GM19324 (cell line): ENCODE measurements around the gene NEGR1.

Experiments used
- ATAC-seq: cut with Tn5 transposase; IDR thresholded peaks from one replicate; pipeline ENCODE4 v1.9.1; 2021; ENCODE audit warnings: mild to moderate bottlenecking, moderate library complexity; ENCODE audit not compliant: unreplicated experiment, low FRiP score

Gene NEGR1

DNA sequence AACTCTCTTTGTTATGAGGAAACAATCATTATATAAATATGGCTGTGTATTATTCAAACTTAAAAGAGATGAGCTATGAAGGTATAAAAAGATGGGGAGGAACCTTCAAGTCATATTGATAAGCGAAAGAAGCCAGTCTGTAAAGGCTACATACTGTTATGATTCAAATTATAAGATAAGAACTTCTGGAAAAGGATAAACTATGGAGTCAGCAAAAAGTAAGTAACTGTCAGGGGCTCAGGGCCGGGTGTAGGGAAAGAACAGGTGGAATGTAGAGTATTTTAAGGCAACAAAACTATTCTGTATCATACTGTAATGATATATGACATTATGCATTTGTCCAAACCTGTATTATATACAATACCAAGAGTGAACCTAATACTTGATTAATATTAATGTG, 628.4 kb downstream of the NEGR1 start:
- no peak for ATAC-seq

DNA sequence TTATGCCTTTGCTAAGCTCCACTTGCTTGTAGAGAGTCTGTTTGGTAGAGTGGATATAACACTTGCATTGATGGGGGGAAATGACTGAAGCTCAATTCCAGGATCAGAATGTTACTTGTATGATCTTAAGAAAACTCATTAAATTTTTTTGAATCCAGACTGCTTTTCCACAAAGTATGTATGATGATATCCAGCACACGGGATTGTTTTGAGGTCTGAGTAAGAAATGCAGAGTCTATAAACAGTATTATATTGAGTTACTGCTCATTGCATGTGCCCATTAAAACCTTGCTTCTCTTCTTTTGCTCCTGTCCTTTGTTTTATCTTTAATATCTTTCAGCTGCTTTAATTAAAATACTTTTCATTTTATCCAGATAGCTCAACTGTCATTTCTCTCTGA, 631.1 kb downstream of the NEGR1 start:
- no peak for ATAC-seq

DNA sequence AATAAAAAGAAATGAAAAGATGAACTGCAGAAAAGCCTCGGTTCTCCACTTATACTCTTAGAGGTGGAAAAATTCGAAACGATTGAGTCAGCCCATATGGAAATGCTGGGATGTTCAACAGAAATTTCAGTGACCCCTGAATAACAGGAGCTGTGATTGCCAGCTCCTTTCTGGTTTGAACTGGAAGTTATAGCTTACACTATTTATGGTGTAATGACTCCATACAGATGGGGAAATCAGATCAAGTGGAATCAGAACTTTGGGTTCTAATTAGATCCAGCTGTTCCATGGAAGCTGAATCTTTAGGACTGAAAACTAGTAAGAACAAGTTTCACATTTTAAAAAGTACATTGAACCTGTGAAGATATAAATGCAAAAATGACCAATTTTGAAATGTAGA, 632.2 kb downstream of the NEGR1 start:
- no peak for ATAC-seq

DNA sequence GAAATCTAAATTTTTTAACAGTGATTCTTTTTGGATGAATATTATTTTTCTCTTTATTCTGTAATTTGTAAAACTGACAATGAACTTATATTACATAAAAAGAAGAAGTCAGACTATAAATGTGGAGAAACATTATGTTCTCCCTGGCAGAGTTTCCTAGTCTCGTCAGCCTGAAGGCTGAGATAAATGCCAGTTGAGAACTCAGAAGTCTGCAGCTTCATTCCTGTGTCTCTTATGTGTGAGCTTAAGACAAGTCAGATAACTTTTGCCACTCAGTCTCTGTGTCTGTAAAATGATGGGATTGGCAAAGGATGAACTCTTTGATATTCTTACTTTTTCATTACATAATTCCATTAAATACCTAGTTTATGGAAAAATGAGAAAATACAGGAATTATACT, 632.7 kb downstream of the NEGR1 start:
- ATAC-seq, result no peak

DNA sequence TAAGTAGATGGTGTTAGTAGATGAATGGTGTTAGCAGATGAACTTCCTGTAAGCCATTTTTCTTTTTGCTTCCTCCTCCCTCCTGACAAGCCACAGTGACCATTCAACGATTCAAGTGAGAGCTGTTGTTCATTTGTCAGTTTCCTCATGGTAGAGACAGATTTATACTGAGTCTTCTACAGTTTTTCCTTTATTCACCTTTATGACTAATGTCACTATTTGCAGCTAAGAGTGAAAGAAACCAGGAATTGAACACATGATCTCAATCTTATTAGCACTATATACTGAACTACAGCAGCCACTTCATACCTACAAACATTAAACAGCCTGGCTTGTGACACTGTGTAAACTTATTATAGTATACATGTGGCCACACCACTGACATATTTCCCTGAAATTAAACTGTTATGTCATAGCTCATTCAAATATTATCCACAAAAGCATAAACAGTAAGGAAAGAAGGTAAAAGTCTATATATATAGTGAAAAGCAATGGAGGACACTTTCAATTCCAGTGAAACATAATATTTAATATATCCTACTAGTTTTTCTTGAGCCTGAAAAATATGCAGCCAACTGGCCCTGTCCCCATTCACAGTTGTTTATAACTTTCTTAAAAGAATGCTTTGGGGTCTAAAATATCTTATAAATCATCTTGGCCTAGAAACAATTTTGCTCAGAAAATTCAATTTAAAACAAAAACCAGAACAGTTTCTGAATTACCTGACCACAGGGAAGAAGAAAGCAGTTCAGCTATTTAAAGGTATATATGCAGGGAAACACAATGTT, 634.6 kb downstream of the NEGR1 start:
- no peak for ATAC-seq

DNA sequence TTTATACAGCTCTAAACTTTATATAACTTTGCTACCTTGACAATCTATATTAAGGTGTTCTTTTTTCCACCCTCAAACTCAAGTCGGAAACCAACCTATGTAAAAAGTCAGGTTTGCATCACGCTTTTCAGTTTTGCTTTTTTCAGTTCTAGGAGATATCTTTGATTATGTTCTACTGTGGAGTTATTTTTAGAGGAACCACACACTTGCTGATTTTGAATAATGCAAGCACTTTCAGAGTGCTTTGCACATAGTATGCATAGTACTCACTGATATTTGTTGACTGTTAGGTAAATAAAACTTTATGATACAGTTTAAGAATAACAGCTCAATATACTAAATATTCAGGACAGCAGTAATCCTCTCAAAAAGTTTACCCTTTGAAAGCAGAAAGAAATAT, 637.3 kb downstream of the NEGR1 start:
- ATAC-seq, result no peak

DNA sequence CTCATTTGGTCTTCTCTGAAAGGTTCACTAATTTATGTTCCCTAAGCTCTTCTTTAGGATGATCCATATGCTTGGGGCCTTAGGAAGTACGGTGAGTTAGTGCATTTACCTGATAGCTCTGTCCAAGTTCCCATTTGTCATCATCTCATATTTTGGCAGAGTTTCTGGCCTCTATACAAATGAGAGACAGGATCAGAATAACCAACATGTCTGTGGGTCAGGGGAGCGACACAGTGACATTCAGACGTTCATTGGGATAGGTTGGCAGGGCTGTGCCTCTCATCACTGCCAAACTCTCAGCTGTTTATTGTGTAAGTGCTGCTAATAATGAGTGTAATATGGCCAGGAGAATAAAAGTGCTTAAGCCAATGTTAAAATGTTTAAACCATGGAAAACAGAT, 640.4 kb downstream of the NEGR1 start:
- ATAC-seq, result no peak

DNA sequence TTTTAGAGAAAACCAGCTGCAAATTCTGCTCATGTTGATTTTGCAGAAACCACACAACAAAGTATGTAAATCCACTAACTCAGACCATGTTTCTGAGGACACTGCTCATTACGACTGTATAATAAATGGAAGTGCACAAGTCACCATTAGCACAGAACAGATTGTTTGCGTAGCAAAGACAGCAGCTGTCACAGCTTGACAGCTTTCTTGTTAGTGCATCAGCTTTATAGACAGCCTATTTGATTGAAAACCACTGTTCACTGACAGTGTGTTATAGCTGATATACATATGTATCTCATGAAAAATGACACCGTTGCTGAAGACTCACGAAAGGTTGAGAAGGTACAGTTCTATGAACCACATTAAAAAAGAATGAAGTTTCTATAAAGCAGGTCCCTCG, 641.3 kb downstream of the NEGR1 start:
- ATAC-seq, result no peak

DNA sequence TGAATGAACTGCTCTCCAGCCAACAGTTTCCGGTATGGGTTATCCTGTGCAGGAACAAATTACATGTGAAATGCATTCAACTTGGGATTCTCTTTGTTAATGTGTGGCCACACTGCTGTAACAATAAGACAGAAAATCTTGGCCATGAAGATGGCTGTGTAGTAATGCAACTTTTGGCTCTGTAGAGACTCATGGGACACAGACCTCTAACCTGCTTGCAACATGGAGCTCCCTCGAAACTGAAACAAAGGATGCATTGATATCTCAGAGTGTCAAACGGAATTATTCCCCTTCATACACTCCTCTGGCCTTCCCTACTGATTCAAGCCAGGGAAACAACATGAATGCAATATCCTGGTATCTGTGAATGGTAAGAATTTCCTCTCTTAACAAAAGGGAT, 642.2 kb downstream of the NEGR1 start:
- ATAC-seq, result no peak

DNA sequence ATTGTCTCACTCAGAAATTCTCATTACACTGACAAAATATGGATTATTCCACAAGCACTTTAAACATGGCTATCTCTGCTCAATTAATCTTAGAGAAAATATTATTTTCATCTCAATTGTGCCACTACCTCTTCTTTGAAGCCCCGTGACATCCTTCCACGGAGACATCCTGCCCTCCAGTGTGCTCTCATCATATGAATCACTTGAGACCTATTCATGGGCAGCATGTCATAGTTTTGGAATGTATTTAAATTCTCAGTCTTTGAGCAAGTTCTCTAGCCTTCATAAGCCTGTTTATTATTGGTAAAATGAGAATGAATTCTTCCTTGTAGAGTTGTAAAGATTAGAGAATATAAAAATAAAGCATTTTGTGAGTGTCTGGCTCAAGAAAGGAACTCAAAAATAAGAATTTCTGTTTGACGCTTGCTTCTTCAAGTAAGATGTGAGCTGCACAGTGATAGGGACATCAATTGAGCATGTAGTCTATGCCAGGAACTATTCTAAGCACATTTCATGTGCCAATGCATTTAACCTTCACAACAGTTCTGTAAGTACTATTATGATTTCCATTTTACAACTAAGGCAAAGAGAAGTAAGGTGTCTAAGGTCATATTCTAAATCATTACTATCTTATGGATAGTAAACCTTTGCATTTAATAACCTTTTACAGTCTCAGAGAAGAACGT, 644.1 kb downstream of the NEGR1 start:
- ATAC-seq, result no peak

DNA sequence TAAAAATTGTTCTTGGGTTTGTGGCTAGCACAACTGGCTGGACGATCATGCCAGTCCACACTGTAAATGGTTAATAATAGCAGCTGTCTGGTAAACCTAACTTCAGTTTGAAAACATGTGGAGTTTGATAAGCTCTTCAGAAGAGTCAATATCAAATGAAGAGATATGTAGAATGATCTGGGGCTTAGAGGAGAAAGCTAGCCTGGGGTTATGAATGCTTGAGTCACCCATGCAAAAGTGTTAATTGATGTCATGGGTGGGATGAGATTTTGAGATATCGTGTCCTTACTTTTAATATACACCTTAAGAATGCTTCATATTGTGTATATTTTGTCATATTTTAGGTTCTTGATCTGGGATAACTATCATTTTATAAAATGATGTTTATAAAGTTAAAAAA, 646.8 kb downstream of the NEGR1 start:
- no peak for ATAC-seq

DNA sequence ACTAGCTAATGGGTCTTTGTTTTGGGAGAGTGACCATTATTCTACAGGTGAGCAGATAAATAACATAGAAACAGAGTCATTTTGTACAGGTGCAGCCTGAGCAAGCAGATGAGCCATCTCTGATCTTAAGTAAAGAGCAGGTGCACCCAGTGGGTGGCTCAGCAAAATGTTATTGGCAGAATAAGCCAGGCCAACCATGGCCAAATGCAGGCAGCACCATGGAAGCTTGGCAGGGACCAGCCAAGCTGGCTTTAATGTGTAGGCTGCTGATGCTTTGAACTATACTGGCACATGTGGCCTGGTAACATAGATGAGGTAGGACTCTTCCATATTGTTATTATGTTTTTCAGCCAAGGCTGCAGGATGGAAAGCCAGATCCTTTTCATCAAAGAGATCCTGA, 648.2 kb downstream of the NEGR1 start:
- no peak for ATAC-seq

DNA sequence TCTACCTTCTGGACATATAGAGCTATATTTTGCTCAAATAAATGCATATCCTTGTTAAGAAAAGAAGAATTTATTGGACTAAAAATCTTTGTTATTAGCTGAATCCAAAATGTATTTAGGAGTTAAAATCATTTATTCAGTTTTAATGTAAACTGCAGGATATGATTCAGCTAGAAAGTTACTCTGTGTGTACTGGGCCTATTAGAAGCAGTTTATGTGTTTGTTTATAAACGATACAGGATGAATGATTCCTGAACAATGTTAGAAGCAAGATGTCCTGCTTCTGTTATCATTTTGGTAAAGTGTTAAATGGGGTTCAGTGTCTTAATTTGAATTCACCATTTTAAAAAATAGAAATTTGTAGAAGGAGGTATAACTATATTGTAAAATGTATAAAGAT, 652.3 kb downstream of the NEGR1 start:
- ATAC-seq, result no peak

DNA sequence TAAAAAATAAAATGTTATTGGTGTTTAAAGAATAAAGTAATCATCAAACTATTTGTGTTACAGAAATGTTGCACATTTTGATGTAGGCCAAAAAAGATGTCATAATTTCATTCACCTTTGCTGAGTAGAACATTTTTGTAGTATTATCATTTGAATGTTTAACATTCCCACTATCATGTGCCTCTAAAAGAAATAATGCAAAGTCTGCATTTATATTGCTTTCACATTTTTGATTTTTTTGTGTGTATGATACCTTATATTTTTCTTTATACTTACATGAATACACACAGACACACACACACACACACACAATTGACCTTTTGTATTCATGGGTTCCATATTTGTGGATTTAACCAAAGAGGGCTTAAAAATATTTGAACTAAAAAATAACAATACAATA, 657.3 kb downstream of the NEGR1 start:
- ATAC-seq, result no peak

DNA sequence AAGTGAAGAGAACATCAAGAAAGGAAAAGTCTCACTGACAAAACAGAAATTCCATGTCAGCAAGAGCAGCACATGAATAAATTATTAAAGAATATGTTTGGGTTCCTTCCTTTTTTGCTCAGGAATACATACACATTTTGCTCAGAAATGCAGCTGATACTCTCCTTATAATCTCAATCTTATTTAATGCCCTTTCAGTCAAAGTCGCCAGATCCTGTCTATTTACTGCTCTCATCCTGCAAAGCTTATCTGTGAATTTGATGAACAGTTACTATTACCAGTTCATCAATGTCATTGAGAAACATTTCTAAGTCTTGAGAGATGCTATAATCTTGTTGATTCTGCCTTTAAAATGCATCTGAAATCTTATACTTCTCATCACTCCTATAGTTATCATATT, 658.5 kb downstream of the NEGR1 start:
- ATAC-seq, result no peak

DNA sequence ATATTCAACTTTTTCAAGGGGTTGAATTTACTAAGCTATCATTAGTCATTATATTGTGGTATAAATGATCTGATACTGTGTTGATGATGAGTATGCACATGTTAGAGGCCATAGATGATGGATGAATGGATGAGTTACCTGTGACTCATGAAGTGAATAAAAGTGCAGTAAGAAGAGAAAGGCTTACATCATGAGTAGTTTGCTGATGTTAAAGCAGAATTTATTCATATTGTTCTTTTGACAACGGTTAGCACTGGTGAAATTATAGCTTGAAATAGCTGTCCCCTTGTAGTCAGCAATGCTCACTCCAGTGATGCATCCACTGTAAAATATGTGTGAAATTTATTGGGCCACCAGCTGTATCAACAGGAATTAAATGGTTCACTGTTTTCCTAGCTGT, 660.6 kb downstream of the NEGR1 start:
- ATAC-seq, result no peak

DNA sequence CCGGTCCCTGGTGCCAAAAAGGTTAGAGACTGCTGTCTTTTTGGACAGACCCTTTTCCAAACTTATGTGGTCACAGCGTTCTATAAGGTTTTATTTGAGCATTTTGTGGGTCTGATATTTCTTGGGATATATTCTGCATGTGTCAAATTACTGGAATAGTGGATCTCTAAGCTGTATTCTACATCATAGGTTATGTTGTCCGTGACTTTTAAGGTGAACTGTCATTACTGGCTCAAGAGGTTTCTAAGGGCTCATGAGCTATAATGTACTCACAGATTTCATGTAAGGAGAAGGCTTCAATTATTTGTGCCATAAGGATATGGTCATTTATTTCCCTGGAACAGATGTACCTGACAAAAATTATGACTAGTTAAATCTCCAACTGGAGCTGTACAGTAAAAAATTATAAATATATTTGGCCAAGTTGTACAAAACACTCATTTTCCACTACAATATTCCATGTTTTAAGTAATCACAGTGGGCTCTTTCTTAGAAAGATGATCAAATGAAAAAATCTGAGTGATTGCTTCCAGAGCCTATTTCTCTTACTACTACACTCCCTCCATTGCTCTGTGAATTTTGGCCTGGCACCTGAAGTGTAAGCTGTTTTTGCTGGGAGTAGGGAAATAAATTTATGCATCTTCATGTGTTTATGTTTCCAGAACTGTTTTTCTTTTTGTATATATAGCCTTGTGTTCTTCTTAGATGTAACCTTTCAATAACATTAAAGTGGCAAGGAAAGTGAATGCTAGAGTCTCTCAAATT, 663.4 kb downstream of the NEGR1 start:
- ATAC-seq, result no peak

DNA sequence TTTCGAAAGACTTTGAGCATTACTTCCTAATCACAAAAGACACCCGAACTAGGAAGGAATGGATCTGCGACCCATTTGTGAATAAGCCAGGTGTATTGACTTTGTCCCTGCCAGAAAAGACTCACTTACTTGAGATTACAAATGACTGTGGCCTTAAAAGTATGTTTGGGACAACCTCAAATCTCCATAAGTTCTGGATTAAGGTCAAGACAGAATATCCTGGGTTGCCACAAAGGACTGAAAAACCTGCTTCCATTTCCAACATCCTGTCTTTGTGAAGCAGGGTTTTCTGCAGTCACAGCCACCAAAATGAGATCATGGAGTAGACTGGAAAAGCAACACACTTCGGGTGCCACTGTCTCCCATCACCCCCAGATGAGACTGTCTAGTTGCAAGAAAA, 664.1 kb downstream of the NEGR1 start:
- no peak for ATAC-seq

DNA sequence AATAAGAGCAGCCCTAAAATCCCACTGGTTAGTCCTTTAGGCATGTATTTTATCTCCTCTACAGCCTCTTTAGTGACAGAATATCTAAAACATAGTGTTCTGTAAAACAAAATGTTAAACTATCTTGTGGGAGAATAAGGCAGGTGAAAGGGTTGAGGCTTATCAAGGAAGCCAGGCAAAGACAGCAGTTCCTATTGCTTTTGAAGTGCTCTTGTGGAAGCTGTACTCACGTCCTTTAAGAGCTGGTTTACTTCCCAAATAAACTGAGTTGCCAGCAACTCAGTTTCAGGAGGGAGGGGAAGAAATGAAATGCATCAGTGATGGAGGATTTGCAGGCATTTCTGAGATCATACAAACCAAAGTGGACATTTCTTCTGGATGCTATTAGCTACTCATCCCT, 671.9 kb downstream of the NEGR1 start:
- ATAC-seq, result no peak

DNA sequence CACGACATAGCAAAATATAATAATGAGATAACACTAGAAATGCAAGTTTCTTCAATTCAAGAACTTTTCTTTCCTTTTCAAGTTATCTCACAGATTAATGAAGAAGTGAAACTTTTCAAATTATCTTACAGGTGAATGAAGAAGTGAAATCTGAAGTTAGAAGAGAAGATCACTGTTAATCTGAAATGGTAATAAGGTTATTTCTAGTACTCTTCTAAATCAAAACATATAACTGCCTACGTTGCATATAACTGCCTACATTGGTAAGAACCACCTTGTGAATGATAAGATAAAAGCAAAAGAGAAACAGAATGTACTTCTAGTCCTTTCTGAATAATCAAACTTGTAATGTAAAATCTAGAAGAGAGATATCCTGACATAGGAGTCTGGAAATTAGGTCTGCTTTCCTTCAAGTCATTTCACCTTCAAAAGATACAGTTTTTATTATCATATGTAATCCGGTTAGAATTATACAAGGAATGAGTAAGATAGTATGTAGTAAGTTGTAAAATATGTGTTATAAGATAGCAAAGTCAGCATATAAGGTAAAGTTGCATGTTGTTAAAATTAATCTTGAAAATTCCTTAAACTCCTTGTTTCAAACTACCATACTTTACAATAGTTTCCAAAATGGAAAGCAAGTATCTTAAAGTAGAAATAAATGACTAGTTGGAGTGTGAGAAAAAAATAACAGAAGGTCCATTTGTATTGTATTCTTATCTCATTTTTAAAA, 679.1 kb downstream of the NEGR1 start:
- ATAC-seq, result peak; percentile 41

DNA sequence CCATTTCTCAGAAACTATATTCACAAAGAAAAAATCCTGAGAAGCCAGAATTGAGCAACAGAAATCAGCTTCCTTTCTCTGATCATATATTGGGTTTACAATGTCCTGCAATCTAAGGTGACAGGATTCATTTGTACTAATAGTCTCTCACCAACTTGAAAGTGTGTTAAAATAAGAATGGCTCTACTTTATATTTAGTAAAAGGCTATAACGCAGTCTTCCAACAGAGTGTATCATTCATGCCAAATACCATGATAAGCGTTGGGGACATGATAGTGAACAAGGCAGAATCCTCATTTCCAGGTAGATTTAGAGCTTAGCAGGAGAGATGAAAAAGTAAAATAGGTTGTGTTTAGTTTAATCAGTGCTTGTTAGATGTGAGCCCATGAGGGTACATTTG, 682.3 kb downstream of the NEGR1 start:
- no peak for ATAC-seq
